Erythroblast (primary cell): ENCODE results near the gene TMEM271.

Source experiments
- DNase-seq, 2 experiments: peaks; one replicate each; lab custom pipeline; 2025; lab: John Stamatoyannopoulos, UW
- GATA1 ChIP-seq: IDR thresholded peaks from 2 replicates; pipeline ENCODE4 v1.6.1; 2011; ENCODE audit warnings: low read depth, mild to moderate bottlenecking, control low read depth, low read length, moderate library complexity
- POLR2A ChIP-seq: IDR thresholded peaks from 2 replicates; pipeline ENCODE4 v1.6.1; 2011; ENCODE audit warnings: mild to moderate bottlenecking, low read length

Gene TMEM271

DNA sequence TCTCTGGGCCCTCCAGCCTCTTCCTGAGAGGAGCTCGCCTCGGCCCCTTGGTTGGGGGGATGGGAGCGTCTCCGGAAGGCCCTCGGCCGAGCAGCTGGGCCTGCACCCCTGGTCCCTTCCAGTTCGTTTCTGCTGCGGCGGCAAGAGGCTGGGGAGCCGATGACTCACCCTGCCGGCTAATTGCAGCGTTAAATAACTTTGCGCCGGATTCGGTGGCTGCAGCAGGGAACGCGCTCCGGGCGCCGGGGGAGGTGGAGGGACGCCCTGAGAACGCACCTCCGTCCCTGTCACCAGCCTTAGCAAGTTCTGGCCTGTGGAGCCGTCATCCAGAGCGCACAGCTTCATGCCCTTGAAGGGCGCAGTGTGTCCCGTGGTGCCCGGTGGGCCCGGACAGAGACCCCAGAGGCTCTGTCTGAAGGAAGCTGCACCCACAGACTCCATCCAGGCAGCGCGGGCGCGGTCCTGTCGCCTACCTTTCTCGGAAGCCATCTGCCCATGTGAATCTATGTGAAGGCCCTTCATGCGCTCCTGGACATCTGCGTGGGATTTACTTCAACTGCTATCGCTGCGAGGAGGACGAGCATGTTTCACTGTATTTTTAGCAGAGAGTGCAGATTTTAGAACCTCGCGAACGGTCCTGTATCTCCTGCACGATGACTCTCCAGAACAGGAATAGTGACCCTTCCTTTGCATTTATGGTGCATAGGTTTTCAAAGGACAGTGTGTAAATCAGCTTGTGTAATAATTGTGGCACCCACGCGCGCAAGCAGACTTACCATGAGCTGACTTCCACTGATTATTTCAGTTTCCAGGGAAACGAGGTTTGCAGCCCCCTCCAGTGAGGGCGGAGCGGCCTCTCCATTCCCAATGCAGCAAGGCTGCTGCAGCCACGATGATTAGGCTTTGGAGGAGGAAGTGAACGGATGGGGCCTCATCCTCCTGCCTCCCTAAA lies 1.7 kb upstream of the TMEM271 start:
- no peak for DNase-seq
- TF ChIP-seq POLR2A (no peak), GATA1 (no peak)

DNA sequence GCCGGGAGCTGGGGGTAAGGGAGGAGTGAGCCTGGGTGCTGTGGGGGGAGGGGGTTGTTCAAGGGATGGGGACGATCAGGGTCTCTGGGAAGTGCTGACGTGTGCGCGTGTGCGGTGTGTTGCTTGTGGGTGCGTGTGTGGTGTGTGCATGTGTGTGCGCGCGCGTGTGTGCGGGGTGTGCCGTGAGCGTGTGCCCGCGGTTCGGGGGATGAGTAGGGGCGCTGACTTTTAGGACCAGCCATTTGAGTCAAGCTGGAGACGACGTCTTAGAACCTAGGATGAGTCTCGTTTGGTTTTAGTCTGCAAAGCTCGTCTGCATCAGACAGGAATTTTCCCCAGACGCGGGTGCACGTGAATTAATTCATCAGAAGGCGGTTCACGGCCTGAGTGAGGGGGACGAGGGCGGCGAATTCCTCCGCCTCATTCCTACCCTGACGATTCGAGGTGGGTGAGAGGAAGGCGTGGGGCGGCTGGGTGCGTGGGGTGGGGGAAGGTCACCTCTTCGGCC lies 950 bp upstream of the TMEM271 start:
- no peak for TF ChIP-seq POLR2A
- TF ChIP-seq GATA1 = no peak
- no peak for DNase-seq

DNA sequence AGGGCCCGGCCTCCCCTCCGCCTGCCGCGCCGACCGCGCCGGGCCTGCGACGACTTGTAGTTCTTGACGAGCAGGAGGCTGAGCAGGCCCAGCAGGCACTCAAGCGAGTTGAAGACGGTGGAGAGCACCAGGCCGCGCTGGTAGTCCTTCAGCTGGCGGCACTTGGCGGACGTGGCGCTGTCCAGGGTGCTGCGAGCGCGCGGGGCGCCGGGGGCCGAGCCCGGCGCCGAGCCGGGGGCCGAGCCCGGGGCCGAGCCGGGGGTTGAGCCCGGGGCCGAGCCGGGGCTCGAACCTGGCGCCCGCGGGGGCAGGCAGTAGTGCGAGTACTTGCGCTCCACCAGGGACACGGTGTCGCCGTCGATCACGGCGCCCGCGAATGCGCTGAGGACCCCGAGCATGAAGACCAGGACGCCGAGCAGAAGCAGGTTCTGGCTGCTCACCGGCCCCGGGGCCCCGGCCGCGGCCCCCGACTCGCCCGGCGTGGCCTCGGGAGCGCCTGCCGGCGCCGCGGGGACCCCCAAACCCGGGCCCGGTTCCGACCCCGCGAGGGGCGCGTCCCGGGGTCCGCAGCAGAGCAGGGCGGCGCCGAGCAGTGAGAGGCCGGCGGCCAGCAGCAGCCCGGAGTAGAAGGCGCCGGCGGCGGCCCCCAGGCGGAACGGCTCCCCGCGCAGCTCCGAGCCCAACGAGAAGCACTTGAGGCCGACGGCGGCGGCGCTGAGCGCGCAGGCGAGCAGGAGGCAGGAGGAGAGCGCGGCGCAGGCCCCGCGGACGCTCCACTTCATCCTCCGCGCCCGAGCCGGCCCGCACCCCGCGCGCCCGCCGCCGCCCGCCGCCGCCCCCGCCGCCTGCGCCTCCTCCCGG lies 584 bp downstream of the TMEM271 start:
- peak; percentile 14 to 38 for DNase-seq
- TF ChIP-seq POLR2A = no peak
- no peak for TF ChIP-seq GATA1

DNA sequence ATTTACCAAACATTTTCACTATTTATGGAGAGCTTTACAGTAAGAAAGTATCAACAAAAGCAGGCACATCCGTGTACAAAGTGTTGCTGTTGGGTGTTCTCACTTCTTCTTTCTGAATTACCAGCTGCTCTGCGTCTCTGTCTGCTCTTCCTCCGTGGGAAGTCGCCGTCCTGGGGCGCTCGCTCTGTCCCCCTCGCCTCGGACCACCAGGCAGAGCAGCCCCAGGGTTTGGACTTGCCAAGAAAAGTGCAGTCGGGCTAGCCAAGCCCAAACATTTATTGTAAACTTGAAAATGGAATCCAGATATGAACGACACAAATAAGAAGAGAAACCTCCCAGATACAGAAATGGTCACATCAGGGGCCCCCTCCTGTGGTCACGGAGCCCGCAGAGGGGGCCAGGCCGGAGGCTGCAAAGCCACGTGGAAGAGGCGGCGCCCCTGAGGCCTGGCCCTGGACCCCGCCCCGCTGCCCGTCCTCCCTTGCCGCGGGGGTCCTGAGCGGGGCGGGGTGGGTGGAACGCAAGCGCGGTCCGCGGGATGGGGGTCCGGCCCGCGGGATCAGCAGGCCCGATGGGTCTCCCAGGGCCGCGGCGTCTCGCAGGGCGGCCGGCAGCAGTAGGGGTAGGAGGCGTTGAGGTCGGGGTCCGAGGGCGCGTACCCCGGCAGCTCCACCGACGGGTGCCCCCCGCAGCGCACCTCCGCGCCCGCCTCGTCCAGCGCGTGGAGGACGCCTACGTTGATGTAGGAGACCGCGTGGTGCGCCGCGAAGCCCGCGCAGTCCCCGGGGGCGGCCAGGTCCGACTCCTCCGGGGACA lies 1.5 kb downstream of the TMEM271 start:
- TF ChIP-seq POLR2A (no peak), GATA1 (no peak)
- no peak for DNase-seq

DNA sequence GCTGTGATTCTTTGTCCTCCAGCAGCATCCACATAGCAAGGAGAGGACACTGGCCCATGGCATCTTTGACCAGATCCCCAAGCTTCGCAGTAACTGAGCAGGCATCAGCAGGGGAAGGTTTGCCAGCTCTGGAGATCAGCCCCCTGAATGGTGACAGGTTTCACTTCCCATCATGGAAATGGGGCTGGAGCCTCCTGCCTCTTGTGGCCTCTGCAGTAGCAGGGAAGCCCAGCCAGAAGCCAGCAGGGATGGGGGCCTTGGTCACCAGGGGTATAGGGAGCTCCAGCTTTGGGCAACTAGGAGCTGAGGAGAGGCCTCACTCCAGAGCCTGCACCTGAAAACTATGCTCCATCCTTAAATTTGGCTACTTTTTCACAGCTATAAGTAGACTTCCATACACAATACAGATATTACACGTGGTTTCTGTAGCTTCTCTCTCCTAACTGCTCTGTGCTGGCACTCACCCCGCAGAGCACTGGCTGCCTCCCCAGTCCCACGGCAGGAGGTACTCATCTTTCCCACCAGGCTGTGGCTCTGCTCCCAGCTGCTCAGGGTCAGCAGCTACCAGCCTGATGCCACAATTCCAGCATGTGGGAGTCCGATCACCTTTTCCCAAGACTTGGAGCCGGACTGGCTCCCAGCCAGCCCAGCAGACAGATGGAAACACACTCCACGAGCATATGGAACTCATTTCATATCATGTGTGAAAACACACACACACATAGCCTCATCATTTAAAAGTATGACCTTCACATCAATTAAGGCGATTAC lies 2.8 kb downstream of the TMEM271 start:
- no peak for DNase-seq
- TF ChIP-seq POLR2A (no peak), GATA1 (no peak)

DNA sequence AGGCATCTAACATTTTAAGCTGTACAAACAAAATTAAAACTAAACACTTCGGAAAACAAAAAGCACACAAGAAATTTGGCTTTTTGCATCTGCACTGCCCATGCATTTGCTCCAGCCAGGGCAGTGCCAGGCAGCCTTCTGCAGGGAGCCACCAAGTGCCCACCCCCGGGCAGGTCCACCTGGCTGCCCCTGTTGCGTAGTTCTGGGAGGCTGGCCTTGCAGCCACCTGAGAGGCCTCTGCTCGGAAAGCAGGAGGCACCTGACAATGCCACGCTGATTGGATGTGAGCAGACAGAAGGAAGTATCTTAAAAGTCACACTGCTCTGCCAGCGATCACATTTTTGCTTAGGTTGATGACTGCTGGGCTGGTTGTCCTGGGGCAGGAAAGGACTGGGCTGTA lies 3.5 kb downstream of the TMEM271 start:
- no peak for DNase-seq
- TF ChIP-seq GATA1 (no peak), POLR2A (no peak)

DNA sequence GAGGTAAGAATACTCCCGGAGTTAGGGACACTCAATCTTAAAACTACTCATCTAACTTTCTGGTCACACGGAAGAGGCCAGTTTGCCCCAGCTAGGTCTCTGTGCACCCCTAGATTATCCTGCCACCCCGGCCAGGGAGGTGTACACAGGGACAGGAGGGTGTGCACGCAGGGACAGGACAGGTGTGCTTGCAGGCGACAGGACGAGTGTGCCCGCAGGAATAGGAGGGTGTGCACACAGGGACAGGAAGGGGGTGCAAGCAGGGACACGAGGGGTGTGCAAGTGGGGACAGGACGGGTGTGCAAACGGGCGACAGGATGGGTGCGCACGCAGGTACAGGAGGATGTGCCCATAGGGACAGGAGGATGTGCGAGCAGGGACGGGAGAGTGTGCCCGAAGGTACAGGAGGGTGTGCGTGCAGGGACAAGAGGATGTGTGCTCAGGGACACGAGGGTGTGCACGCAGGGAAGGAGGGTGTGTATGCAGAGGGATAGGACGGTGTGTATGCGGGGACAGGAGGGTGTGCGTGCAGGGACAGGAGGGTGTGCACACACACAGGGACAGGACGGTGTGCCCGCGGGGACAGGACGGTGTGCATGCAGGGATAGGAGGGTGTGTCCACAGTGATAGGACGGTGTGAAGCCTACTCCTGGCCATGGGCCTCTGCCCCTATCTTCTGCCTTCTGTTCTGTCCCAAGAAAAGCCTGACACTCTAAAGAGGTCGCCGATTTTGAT lies 4.1 kb downstream of the TMEM271 start:
- no peak for DNase-seq
- TF ChIP-seq POLR2A = no peak
- TF ChIP-seq GATA1 = no peak

DNA sequence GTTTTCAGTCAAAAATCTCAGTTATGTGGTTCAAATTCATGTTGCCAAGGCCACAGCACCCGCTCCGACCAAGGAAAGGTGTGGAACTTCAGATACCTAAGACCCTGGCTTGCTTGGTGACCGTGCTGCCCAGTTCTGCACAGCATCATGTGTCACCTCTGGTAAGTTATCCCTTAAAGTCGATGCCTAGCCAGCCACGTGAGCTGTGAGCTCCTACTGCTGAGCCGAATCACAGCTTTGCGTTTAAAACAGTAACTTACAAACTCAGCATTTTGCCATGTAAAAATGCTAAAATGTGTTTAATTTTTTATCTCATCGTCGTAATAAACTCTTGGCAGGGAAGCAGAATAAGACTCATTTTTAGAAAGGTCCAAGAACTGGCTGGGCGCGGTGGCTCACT lies 5.3 kb downstream of the TMEM271 start:
- TF ChIP-seq POLR2A (no peak), GATA1 (no peak)
- DNase-seq = no peak

DNA sequence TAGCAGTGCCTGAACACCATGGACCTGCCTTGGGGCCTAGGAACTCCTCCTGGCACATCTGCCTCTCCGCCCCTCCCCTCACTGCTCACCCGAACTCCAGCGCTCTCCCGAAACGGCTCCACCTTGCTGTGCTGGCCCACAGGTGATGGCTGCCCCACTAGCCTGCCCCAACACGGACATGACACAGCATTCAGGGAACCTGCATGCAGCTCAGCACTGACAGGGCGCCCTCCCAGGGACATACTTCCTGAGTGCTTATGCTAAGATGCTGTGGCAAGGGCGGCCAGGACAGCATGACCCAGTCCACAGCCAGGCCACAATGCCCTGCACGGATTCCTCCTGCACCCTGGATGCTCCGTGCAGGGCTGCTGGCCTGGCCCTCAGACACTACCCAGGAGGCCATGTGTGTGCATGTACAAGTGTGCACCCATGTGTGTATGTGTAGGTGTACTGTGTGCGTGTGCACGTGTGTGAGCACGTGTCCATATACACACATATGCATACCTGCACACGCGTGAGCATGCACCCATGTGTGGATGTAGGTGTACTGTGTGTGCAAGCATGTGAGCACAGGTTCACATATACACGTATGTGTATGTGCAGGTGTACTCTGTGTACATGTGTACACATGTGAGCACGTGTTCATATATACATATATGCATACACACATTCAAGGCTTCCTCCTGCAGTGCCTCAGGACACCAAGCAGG lies 6.0 kb downstream of the TMEM271 start:
- TF ChIP-seq GATA1 (no peak), POLR2A (no peak)
- DNase-seq = no peak

DNA sequence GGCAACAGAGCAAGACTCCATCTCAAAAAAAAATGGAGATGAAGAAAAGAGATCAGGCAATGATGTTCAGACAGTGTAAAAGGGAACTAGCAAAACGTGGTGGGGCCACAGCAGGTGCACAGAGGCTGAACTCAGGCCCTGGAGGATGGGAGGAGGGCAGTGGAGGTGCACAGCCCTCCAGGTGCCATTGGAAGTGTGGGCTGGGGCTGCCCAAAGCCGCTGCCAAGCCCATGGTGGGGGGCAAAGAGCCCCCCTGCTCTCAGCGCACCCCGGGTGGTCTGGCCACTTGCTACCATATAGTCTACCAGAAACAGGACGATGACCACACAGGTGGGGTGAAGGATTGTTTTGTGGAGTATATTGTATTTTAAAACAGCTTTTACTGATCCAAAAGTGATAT lies 7.1 kb downstream of the TMEM271 start:
- TF ChIP-seq GATA1 (no peak), POLR2A (no peak)
- DNase-seq = no peak

DNA sequence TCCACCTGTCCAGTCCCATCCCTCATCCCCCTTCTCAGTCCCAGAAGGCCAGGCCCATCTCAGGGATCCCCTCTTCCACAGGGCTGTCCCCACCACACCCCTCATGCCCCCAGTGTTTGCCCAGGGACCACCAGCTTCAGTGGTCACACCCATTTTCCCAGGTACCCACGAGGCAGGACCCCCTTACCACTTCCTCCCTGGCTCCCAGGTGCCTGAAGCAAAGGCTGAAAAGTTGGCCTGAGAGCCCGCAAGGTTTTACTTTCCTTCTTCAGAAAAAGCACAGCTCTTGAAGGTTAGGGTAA lies 7.8 kb downstream of the TMEM271 start:
- no peak for DNase-seq
- TF ChIP-seq POLR2A = no peak
- no peak for TF ChIP-seq GATA1
